Stomach (tissue), 19 donors: ENCODE results near the gene SNN. TPM values are rescaled to one million over a fixed set of nuclear protein-coding genes. Genes with fewer than 3 reads are reported as not detected.

ENCODE experiments used
- DNase-seq, 2 donors: peaks; one replicate each; pipeline versions ENCODE4 v3.0.0 to v3.0.0-alpha.2; 2013 to 2019
- H3K27ac ChIP-seq, 5 donors: fragments of 200-600 bp in 4 of 5; sonication (generic) in 4 of 5; one replicate each; pipeline ENCODE4 v1.5.1; 2013 to 2019; ENCODE audit warnings: mild to moderate bottlenecking in 1 of 5, moderate library complexity in 1 of 5
- H3K27me3 ChIP-seq, 3 donors: fragments of 200-600 bp; sonication (generic); one replicate each; pipeline ENCODE4 v1.5.1; 2017 to 2019; ENCODE audit warnings: mixed run types in 1 of 3
- H3K36me3 ChIP-seq, 4 donors: fragments of 200-600 bp; sonication (generic); 1 replicate in 3 of 4; 2 replicates in 1 of 4; pipeline ENCODE4 v1.5.1; 2016 to 2019
- H3K4me1 ChIP-seq, 4 donors: fragments of 200-600 bp; sonication (generic); one replicate each; pipeline ENCODE4 v1.5.1; 2016 to 2019
- H3K4me3 ChIP-seq, 4 donors: fragments of 200-600 bp; sonication (generic) in 3 of 4; one replicate each; pipeline ENCODE4 v1.5.1; 2016 to 2019; ENCODE audit warnings: mild to moderate bottlenecking in 1 of 4
- H3K9me3 ChIP-seq, 4 donors: fragments of 200-600 bp; sonication (generic); one replicate each; pipeline ENCODE4 v1.5.1; 2016 to 2019
- EP300 ChIP-seq: sonication (generic); formaldehyde crosslinking; IDR thresholded peaks from one replicate; pipeline ENCODE4 v1.6.1; 2017; ENCODE audit warnings: antibody characterized with exemption
- POLR2A ChIP-seq, 4 donors: fragments of 450-650 bp; IDR thresholded peaks; one replicate each; pipeline ENCODE4 v1.6.1; 2016; ENCODE audit warnings: antibody characterized with exemption in 4 of 4, control low read depth in 2 of 4, mild to moderate bottlenecking in 1 of 4, moderate library complexity in 1 of 4
- POLR2AphosphoS5 ChIP-seq, 3 donors: sonication (generic); formaldehyde crosslinking; IDR thresholded peaks; one replicate each; pipeline ENCODE4 v1.6.1; 2016; ENCODE audit warnings: antibody characterized with exemption in 3 of 3
- WGBS, 5 donors: extraction: QIAGEN DNeasy Blood & Tissue Kit in 3 of 5; methylation state at CpG; one replicate each; pipeline versions ENCODE4 v1.1.5 to v1.1.7; 2013 to 2018; 5-methylcytosine and 5-hydroxymethylcytosine counted together
- intact Hi-C: fragments of 100-400 bp; cut with DNase I; formaldehyde crosslinking; loops from one replicate; pipeline ENCODE4 v1.15.1; 2023; ENCODE audit warnings: low total_unique reads
- long read RNA-seq, 10 donors: transcript quantifications; one replicate each; lab custom pipeline, GENCODE V29; 2026
- polyA plus RNA-seq, 3 donors: library from polyadenylated mRNA; stranded (reverse); fragments of 200-250 nt; gene quantifications; one replicate each; pipeline ENCODE4 v1.2.3, GENCODE V29; 2013
- total RNA-seq, 5 donors: library from RNA; depleted of rRNA; stranded (reverse); fragments of >200 nt; gene quantifications; one replicate each; pipeline versions ENCODE4 v1.1.0 to v1.2.3, GENCODE V29; 2014 to 2016
- TF ChIP-seq, protein P1 (sequence below), 7 experiments: fragments of 450-650 bp in 4 of 7; fragments of 200-600 bp in 3 of 7; sonication (generic) in 3 of 7; IDR thresholded peaks; one replicate each; pipeline ENCODE4 v1.5.1; 2016 to 2019; ENCODE audit warnings: antibody characterized with exemption in 7 of 7, control low read depth in 2 of 7, mild to moderate bottlenecking in 1 of 7
- donor health status: healthy with polysubstance abuse.
- donor health status: Bipolar disorder and iron deficiency.
- donor health status: healthy.

The SNN gene
- total RNA-seq (10 to 100 TPM in 4 of 5 donors, 1 to 10 TPM in 1; 2.9 to 25.0 (median 16.0) TPM), polyA plus RNA-seq (10 to 100 TPM in 2 of 3 donors, 1 to 10 TPM in 1; 8.5 to 14.0 (median 11.3) TPM)
- long read RNA-seq, donor 1, partial matches to known transcripts, result 0 of 3 reads
- long read RNA-seq, donor 1, other reads (novel, unspliced or antisense), result 0 of 3 reads
- long read RNA-seq, donor 2, partial matches to known transcripts, result 0 of 1 reads
- long read RNA-seq, donor 2, other reads (novel, unspliced or antisense), result 0 of 1 reads
- long read RNA-seq, donor 3, partial matches to known transcripts, result 0 of 4 reads
- long read RNA-seq, donor 3, other reads (novel, unspliced or antisense), result 0 of 4 reads
- long read RNA-seq, donor 4, result 0 reads
- long read RNA-seq, donor 5, transcript SNN-201 (2 exons, 3,312 nt), result major isoform, 7 of 7 reads
- long read RNA-seq, donor 5, partial matches to known transcripts, result 0 of 7 reads
- long read RNA-seq, donor 5, other reads (novel, unspliced or antisense), result 0 of 7 reads
- long read RNA-seq, donor 6, transcript SNN-201 (2 exons, 3,312 nt), result major isoform, 8 of 57 reads
- long read RNA-seq, donor 6, partial matches to known transcripts, result 49 of 57 reads
- long read RNA-seq, donor 6, other reads (novel, unspliced or antisense), result 0 of 57 reads
- long read RNA-seq, donor 7, transcript SNN-201 (2 exons, 3,312 nt), result major isoform, 7 of 7 reads
- long read RNA-seq, donor 7, partial matches to known transcripts, result 0 of 7 reads
- long read RNA-seq, donor 7, other reads (novel, unspliced or antisense), result 0 of 7 reads
- long read RNA-seq, donor 8, partial matches to known transcripts, result 0 of 4 reads
- long read RNA-seq, donor 8, other reads (novel, unspliced or antisense), result 0 of 4 reads
- long read RNA-seq, donor 9, partial matches to known transcripts, result 0 of 2 reads
- long read RNA-seq, donor 9, other reads (novel, unspliced or antisense), result 0 of 2 reads
- long read RNA-seq, donor 10, partial matches to known transcripts, result 0 of 6 reads
- long read RNA-seq, donor 10, other reads (novel, unspliced or antisense), result 5 of 6 reads

DNA sequence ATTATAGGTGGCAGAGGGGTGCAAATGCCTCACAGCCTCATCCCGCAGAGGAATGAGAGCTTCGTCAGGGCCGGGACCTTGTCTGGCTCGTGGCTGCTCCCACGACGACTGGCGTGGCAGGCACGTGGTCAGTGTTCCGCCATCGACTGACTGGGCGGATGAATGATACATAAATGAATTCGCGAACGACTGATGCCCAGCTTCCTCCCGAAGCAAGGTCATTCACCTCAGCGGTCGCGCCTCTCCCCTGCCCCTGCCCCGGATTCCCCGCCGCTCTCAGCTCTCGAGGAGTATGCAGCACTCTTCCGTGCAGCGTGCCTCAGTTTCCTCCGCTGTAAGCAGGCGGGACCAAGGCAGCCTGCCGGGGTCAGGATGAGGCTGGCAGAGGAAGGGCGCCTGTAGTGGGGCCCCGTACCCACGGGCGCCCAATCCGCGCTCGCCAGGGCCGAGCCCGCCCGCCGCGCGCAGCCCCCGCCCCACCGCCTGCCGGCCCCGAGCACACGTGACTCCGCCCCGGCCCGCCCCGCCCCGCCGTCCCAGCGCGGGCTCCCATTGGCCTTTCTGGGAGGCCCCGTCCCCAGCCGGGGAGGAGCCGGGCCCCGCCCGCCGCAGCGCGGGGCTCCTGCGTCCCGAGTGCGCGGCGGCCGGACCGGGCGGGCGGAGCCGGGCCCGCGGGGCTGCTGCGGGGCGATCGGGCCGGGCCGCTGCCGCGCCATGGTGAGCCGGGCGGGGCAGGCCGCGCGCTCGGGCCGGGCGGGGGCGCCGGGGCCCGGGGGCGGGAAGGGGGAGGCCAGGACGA lies at the start of gene SNN:
TSS of gene SNN (plus strand) at position 632 of the 799 bp plus-strand sequence. CDS start 7,605 bp downstream, outside the sequence.
- H3K27me3 ChIP-seq, result no peaks in the 10 kb centered on the region
- H3K4me3 ChIP-seq, result peak within 1 kb of the TSS; percentile 83 to 91 (median 91)
- peaks cover 40 to 57% (median 48%) of the 10 kb centered on the region in 4 donors for H3K4me1 ChIP-seq
- intact Hi-C loops, result no loop called here
- no peaks in the 10 kb centered on the region for H3K36me3 ChIP-seq
- TF ChIP-seq EP300 (no peak), POLR2AphosphoS5 (IDR thresholded peaks at IDR 0.05) (peak in 1 of 3 donors; percentile 8), POLR2A (IDR thresholded peaks at IDR 0.05) (no peak)
- TF ChIP-seq, protein P1, sequence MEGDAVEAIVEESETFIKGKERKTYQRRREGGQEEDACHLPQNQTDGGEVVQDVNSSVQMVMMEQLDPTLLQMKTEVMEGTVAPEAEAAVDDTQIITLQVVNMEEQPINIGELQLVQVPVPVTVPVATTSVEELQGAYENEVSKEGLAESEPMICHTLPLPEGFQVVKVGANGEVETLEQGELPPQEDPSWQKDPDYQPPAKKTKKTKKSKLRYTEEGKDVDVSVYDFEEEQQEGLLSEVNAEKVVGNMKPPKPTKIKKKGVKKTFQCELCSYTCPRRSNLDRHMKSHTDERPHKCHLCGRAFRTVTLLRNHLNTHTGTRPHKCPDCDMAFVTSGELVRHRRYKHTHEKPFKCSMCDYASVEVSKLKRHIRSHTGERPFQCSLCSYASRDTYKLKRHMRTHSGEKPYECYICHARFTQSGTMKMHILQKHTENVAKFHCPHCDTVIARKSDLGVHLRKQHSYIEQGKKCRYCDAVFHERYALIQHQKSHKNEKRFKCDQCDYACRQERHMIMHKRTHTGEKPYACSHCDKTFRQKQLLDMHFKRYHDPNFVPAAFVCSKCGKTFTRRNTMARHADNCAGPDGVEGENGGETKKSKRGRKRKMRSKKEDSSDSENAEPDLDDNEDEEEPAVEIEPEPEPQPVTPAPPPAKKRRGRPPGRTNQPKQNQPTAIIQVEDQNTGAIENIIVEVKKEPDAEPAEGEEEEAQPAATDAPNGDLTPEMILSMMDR (IDR thresholded peaks at IDR 0.05), result no peak
- peak; percentile 92 to 97 for DNase-seq
- H3K9me3 ChIP-seq, result no peaks in the 10 kb centered on the region
- WGBS, 5 donors, result 10 to 15% (median 13%) methylated on average over 22 to 73 of the region's 93 CpGs
- H3K27ac ChIP-seq, result peak within 1 kb of the TSS; percentile 38 to 89 (median 81)

DNA sequence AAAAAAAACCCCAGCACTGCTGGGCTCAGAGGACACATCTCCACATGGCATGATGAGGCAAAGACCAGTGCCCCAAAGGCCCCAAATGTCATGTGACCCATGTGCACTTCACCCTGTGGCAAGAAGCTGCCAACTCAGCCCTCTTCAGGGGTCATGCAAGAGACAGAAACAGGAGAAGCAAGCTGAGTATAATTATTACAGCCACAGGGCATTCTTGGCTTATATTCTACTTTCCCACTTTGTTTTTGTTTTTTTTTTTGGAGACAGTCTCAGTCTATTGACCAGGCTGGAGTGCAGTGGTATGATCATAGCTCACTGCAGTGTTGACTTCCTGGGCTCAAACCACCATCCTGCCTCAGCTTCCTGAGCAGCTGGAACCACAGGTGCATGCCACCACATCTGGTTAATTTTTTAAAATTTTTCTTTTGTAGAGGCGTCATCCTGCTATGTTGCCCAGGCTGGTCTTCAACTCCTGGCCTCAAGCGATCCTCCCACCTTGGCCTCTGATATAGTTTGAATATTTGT lies 48.9 kb upstream of the SNN start:
- DNase-seq, result no peak

DNA sequence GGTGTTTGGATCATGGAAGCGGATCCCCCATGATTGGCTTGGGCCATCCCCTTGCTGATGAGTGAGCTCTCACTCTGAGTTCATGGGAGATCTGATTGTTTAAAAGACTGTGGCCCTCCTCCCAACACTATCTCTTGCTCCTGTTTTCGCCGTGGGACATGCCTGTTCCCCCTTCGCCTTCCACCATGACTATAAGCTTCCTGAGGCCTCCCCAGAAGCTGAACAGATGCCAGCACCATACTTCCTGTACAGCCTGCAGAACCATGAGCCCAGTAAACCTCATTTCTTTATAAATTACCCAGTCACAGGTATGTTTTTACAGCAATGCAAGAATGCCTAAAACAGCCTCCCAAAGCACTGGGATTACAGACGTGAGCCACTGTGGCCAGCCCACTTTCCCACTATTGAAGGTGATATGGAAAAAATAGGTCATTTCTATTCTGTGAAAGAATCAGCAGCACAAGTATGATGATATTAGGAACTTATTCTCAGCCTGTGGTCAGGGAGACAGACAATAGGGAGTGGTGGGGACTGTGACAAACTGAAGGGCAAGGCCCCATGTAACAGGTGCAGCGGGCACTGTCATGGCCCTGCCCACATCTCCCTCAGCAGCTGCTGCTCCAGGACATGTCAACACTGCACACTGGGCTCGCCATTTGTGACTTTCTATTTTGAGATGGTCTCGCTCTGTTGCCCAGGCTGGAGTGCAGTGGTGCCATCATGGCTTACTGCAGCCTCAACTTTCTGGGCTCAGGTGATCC lies 47.8 kb upstream of the SNN start:
- Histone ChIP-seq H3K36me3 (no peaks in the 10 kb centered on the region), H3K4me1 (peaks cover 7 to 39% (median 14%) of the 10 kb centered on the region in 4 donors), H3K4me3 (no peak overlapping the region), H3K27ac (no peak overlapping the region), H3K27me3 (no peaks in the 10 kb centered on the region), H3K9me3 (no peaks in the 10 kb centered on the region)
- TF ChIP-seq EP300, result no peak
- no peak for TF ChIP-seq POLR2AphosphoS5 (IDR thresholded peaks at IDR 0.05)
- TF ChIP-seq, protein P1 (IDR thresholded peaks at IDR 0.05), result no peak
- TF ChIP-seq POLR2A (IDR thresholded peaks at IDR 0.05), result no peak
- 88 to 98% (median 93%) methylated on average over 8 of the region's 8 CpGs for WGBS, 5 donors
- intact Hi-C loops, result no loop called here
- no peak for DNase-seq

More for the DNA sequence above, 48.9 kb upstream of the SNN start:
- Histone ChIP-seq H3K27ac (peak overlapping the region in 2 of 5 donors; percentile 38 to 40), H3K9me3 (no peaks in the 10 kb centered on the region), H3K36me3 (no peaks in the 10 kb centered on the region), H3K4me3 (no peak overlapping the region), H3K27me3 (no peaks in the 10 kb centered on the region), H3K4me1 (peaks cover 7 to 49% (median 15%) of the 10 kb centered on the region in 4 donors)
- 77 to 91% (median 81%) methylated on average over 2 of the region's 2 CpGs for WGBS, 5 donors
- TF ChIP-seq EP300 (no peak), POLR2A (IDR thresholded peaks at IDR 0.05) (no peak)
- TF ChIP-seq, protein P1 (IDR thresholded peaks at IDR 0.05), result no peak
- intact Hi-C loops, result no loop called here
